Right lobe of liver (tissue), 4 donors: ENCODE results near the gene NCSTN.
"Not testable (repeated sequence)": the region's sequence is repeated elsewhere in the genome, so short reads cannot be mapped to it uniquely, and the experiment has no call there.

ENCODE experiments used
- POLR2A ChIP-seq: fragments of 450-650 bp; IDR thresholded peaks from one replicate; pipeline ENCODE4 v1.6.1; 2017; ENCODE audit warnings: antibody characterized with exemption, mild to moderate bottlenecking
- TF ChIP-seq, protein P1 (sequence below), 4 donors: fragments of 200-600 bp in 3 of 4; fragments of 450-650 bp in 1 of 4; IDR thresholded peaks; one replicate each; pipeline versions ENCODE4 v1.5.1 to v1.8.0; 2016 to 2022; ENCODE audit warnings: antibody characterized with exemption in 4 of 4, mild to moderate bottlenecking in 2 of 4
- donor health status: DM: no; HTN: no; CAD: no.
- donor health status: DM: no; HTN: no; CAD: no.
- donor health status: DM: no; HTN: yes; CAD: no.

DNA sequence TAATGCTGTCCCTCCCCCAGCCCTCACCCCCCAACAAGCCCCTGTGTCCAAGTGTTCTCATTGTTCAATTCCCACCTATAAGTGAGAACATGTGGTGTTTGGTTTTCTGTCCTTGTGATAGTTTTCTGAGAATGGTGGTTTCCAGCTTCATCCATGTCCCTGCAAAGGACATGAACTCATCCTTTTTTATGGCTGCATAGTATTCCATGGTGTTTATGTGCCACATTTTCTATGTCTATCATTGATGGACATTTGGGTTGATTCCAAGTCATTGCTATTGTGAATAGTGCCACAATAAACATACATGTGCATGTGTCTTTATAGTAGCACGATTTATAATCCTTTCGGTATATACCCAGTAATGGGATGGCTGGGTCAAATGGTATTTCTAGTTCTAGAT is 41.6 kb downstream of the NCSTN start:
- TF ChIP-seq, protein P1, sequence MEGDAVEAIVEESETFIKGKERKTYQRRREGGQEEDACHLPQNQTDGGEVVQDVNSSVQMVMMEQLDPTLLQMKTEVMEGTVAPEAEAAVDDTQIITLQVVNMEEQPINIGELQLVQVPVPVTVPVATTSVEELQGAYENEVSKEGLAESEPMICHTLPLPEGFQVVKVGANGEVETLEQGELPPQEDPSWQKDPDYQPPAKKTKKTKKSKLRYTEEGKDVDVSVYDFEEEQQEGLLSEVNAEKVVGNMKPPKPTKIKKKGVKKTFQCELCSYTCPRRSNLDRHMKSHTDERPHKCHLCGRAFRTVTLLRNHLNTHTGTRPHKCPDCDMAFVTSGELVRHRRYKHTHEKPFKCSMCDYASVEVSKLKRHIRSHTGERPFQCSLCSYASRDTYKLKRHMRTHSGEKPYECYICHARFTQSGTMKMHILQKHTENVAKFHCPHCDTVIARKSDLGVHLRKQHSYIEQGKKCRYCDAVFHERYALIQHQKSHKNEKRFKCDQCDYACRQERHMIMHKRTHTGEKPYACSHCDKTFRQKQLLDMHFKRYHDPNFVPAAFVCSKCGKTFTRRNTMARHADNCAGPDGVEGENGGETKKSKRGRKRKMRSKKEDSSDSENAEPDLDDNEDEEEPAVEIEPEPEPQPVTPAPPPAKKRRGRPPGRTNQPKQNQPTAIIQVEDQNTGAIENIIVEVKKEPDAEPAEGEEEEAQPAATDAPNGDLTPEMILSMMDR (IDR thresholded peaks at IDR 0.05) = not testable (repeated sequence)
- not testable (repeated sequence) for TF ChIP-seq POLR2A
